Measurements from ENCODE around the gene HS6ST1.

The HS6ST1 gene

DNA sequence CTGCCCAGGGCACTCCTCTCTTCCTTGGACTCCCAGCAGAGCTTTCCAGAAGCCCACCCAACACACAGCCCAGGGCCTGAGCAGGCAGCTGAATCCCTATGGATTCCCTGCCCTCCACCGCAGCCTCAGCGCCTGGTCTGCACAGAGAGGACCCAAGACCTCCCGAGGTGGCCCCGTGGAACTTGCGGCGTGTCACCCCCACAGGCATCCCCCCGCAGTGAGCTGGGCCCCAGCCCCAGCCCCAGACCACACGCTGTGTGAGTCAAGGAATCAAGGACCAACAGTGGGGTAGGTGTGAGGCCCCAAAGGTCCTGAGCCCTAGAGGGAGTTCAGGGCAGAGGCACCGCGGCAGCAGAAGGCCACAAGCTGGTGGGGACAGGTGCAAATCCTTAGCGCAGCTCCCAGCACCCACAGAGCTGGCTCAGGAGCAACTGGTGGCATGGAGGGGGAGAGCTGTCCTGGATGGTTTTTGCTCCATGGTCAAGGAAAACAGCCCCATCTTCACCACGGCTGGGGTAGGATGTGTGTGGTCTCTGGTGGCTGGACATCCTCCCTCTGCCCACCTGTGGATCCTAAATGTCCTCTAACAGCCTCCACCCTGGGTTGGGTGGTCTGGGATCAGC lies 8.5 kb downstream of the HS6ST1 start:
- TF ChIP-seq, protein P1, sequence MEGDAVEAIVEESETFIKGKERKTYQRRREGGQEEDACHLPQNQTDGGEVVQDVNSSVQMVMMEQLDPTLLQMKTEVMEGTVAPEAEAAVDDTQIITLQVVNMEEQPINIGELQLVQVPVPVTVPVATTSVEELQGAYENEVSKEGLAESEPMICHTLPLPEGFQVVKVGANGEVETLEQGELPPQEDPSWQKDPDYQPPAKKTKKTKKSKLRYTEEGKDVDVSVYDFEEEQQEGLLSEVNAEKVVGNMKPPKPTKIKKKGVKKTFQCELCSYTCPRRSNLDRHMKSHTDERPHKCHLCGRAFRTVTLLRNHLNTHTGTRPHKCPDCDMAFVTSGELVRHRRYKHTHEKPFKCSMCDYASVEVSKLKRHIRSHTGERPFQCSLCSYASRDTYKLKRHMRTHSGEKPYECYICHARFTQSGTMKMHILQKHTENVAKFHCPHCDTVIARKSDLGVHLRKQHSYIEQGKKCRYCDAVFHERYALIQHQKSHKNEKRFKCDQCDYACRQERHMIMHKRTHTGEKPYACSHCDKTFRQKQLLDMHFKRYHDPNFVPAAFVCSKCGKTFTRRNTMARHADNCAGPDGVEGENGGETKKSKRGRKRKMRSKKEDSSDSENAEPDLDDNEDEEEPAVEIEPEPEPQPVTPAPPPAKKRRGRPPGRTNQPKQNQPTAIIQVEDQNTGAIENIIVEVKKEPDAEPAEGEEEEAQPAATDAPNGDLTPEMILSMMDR (IDR thresholded peaks at IDR 0.05; ENCODE audit: control extremely low read depth, extremely low read depth, low read depth, missing control alignments) = no peak
- no peak for DNase-seq (ENCODE audit: extremely low spot score)
- ChIA-PET POLR2A (no interaction called here), CTCF (interaction anchor here (0.8 to 2.2 kb wide), 2 partner anchors 9 to 13 kb away, joined by 3 to 9 read pairs; no protein-coding TSS in a partner anchor)

DNA sequence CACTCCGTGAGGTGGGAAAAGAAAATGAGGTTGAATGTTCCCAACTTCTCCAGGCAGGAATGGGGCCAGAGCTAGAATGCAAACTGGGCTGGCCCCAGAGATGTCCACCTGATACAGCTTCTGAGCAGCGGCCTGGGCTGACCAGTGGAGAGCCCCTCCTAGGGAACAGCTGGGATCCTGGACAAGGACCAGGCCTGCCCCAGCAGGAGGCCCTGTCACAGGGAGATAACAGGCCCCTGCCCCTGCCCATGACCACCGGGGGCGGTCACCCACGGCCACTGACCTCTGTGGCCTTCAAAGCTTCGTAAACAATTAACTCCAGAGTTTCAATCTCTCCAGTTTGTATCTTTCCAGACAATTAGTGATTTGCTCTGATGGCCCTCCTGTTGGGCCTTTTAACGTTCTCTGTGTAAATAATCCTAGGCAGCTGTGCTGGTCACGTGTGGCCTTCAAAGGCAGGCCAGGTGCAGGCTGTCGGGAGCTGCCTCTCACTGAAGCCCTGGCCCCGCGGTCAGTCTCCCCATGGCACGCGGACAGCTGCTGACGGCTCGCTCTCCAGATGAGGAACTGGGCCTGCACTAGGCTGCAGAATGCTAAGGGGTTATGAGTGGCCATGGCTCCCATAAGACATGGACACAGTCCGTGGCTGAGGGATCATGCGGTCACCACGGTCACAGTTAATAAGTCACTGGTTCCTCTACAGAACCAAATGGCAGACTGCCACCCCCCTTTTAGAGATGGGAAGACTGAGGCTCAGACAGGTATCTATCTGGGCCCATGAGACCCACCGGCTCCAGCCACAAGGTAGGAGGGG lies 9.2 kb downstream of the HS6ST1 start:
- TF ChIP-seq, protein P1 (IDR thresholded peaks at IDR 0.05; ENCODE audit: control extremely low read depth, extremely low read depth, low read depth, missing control alignments) = no peak
- ChIA-PET POLR2A (no interaction called here), CTCF (interaction anchor here (0.8 to 2.2 kb wide), 6 partner anchors 8 to 13 kb away, joined by 3 to 9 read pairs (median 5); no protein-coding TSS in a partner anchor)
- no peak for DNase-seq (ENCODE audit: extremely low spot score)

DNA sequence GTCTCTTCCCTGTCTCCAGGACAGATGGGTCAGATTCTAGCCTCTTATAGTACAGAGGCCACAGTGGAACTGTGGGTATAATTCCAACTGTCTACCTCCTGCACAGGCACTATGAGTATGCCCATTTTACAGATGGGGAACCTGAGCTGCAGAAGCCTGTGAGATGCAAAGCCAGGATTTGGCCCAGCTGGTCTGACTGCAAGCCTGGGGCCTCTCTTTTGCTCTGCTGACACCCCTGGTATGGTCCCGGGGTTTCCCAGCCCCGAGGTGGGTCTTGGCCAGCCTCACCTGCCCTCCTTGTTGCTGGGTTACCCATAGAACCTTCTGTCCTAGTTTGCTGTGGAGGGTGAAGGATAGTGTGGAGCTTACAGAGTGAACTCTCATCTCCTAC lies 9.8 kb downstream of the HS6ST1 start:
- CTCF ChIA-PET = interaction anchor here (1.2 to 1.6 kb wide), 4 partner anchors 8 to 13 kb away, joined by 4 to 6 read pairs (median 5); no protein-coding TSS in a partner anchor

DNA sequence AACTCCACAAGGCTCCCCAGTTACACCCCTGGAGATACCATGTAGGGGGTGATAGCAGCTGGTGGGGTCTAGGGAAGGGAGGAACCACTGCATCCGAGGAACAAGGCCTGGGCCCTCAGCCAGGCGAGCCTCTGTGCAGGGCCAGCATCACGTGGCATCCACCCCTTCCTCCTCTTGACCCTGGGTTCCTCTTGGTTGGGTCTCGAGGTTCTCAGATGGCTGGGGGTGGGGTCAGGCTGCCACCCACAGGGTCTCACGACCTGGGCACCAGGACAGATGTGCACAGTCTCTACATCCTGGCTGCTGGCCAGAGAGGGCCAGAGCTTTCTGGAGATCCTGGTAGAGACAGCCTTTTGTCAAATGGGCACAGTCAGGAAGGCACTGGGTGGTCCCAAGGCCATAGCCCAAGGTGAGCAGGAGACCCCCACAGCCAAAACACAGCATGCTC lies 10.4 kb downstream of the HS6ST1 start:
- no peak for DNase-seq (ENCODE audit: extremely low spot score)
- TF ChIP-seq, protein P1 (IDR thresholded peaks at IDR 0.05; ENCODE audit: control extremely low read depth, extremely low read depth, low read depth, missing control alignments) = no peak
- ChIA-PET POLR2A (no interaction called here), CTCF (interaction anchor here (1.2 to 1.6 kb wide), 4 partner anchors 9 to 12 kb away, joined by 4 to 6 read pairs (median 5); no protein-coding TSS in a partner anchor)

More for the DNA sequence above, 9.8 kb downstream of the HS6ST1 start:
- TF ChIP-seq, protein P1 (IDR thresholded peaks at IDR 0.05; ENCODE audit: control extremely low read depth, extremely low read depth, low read depth, missing control alignments) = no peak
- POLR2A ChIA-PET = no interaction called here
- DNase-seq (ENCODE audit: extremely low spot score) = no peak

DNA sequence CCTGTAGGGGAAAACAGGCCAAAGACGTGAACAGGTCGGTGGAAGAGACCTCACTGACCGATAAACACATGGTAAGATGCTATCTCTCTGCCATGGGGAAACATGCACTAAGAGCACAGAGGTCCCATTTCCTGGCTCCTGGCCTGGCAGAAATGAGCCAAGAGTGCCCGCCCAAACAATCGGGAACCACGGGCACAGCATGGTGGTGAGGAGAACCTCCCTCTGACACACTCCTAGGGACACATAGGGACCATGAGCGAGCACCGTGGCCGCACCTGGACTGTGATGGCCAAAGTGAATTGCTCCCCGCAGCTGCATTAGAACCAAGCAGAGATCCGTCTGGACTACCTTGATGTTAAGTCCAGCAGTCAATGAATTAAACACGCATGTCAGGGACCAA lies 11.1 kb downstream of the HS6ST1 start:
- ChIA-PET CTCF (no interaction called here), POLR2A (no interaction called here)
- DNase-seq (ENCODE audit: extremely low spot score) = no peak
- TF ChIP-seq, protein P1 (IDR thresholded peaks at IDR 0.05; ENCODE audit: control extremely low read depth, extremely low read depth, low read depth, missing control alignments) = no peak

DNA sequence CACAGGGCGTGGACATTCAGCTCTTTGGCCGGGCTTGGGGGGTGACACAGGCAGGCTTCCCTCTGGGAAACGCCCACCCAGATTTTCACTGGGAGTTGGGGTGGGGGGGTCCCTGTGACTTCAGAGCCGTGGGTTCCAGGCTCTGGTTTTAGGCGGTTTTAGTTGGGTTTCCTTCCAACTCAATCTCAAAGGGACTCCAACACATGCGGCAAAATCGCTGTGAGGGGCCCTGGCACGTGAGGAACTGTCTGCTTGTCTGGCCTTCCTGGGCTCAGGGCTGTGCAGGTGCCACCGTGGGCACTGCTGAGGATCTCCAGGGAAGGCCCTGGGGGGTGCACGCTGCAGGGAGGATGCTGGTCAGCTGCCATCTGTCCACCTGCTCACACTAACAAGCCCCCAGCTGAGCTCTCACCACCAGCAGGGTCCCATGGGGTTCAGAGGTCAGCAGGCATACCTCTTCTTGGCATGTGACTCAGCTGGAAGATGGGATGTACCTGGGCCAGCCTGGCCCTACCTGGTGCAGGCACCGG lies 11.7 kb downstream of the HS6ST1 start:
- TF ChIP-seq, protein P1 (IDR thresholded peaks at IDR 0.05; ENCODE audit: control extremely low read depth, extremely low read depth, low read depth, missing control alignments) = no peak
- DNase-seq (ENCODE audit: extremely low spot score) = no peak
- CTCF ChIA-PET = no interaction called here
- POLR2A ChIA-PET = no interaction called here
